ENCODE results near the gene FGF19.

FGF19 gene

GRCh38 chr11:69703768-69704507 is at the start of gene FGF19:
FGF19 (minus strand) TSS chr11:69704022; CDS start chr11:69703876, 146 bp downstream.
- Histone ChIP-seq H3K79me2 (ENCODE audit: insufficient read depth, low read length) (no peaks in the 10 kb centered on the region), H3K27me3 (ENCODE audit: insufficient read depth, low read length) (peaks cover 5% of the 10 kb centered on the region; the same call in 1 of the 2 replicates), H4K20me1 (ENCODE audit: insufficient read depth, low read length) (no peaks in the 10 kb centered on the region), H2AFZ (ENCODE audit: low read length) (no peak within 1 kb of the TSS), H3K4me1 (ENCODE audit: insufficient read depth, low read length, severe bottlenecking) (no peaks in the 10 kb centered on the region), H3K9me2 (ENCODE audit: low read depth, low read length) (no peaks in the 10 kb centered on the region), H3K36me3 (ENCODE audit: insufficient read depth, low read length) (no peaks in the 10 kb centered on the region), H3K9ac (ENCODE audit: low read length) (no peak within 1 kb of the TSS), H3K4me2 (ENCODE audit: low read length) (no peak within 1 kb of the TSS), H3K9me3 (ENCODE audit: low read length) (no peaks in the 10 kb centered on the region), H3F3A (ENCODE audit: insufficient read depth, low read length) (no peaks in the 10 kb centered on the region), H3K27ac (ENCODE audit: low read depth, low read length, poor library complexity, severe bottlenecking) (no peak within 1 kb of the TSS), H3K4me3 (ENCODE audit: low read depth, low read length, poor library complexity, severe bottlenecking) (no peak within 1 kb of the TSS)
- TF ChIP-seq EZH2 (IDR thresholded peaks at IDR 0.05; ENCODE audit: borderline replicate concordance, low read length) = no peak
- no peak for TF ChIP-seq CTCF (IDR thresholded peaks at IDR 0.05; ENCODE audit: low read length)

- Histone ChIP-seq H3K79me2 (ENCODE audit: insufficient read depth, low read length) (no peaks in the 10 kb centered on the region), H4K20me1 (ENCODE audit: insufficient read depth, low read length) (no peaks in the 10 kb centered on the region), H3K4me2 (ENCODE audit: low read length) (no peak overlapping the region), H3K9ac (ENCODE audit: low read length) (no peak overlapping the region), H2AFZ (ENCODE audit: low read length) (no peak overlapping the region), H3K27ac (ENCODE audit: low read depth, low read length, poor library complexity, severe bottlenecking) (no peak overlapping the region), H3K27me3 (ENCODE audit: insufficient read depth, low read length) (0 out of 2 replicates have a peak, but pooled peaks cover 3% of the 10 kb centered on the region), H3F3A (ENCODE audit: insufficient read depth, low read length) (no peaks in the 10 kb centered on the region), H3K36me3 (ENCODE audit: insufficient read depth, low read length) (no peaks in the 10 kb centered on the region), H3K4me3 (ENCODE audit: low read depth, low read length, poor library complexity, severe bottlenecking) (no peak overlapping the region), H3K9me2 (ENCODE audit: low read depth, low read length) (no peaks in the 10 kb centered on the region), H3K4me1 (ENCODE audit: insufficient read depth, low read length, severe bottlenecking) (no peaks in the 10 kb centered on the region), H3K9me3 (ENCODE audit: low read length) (no peaks in the 10 kb centered on the region)
- no peak for TF ChIP-seq CTCF (IDR thresholded peaks at IDR 0.05; ENCODE audit: low read length)
- no peak for TF ChIP-seq EZH2 (IDR thresholded peaks at IDR 0.05; ENCODE audit: borderline replicate concordance, low read length)
Observed at GRCh38 chr11:69752890-69753289, 49.1 kb upstream of the FGF19 start.

GRCh38 chr11:69750875-69751597 is 47.2 kb upstream of the FGF19 start:
- no peak for TF ChIP-seq CTCF (IDR thresholded peaks at IDR 0.05; ENCODE audit: low read length)
- TF ChIP-seq EZH2 (IDR thresholded peaks at IDR 0.05; ENCODE audit: borderline replicate concordance, low read length) = no peak
- Histone ChIP-seq H3K4me2 (ENCODE audit: low read length) (no peak overlapping the region), H3K27me3 (ENCODE audit: insufficient read depth, low read length) (0 out of 2 replicates have a peak, but pooled peaks cover 3% of the 10 kb centered on the region), H3K9me3 (ENCODE audit: low read length) (no peaks in the 10 kb centered on the region), H3K4me1 (ENCODE audit: insufficient read depth, low read length, severe bottlenecking) (no peaks in the 10 kb centered on the region), H3K79me2 (ENCODE audit: insufficient read depth, low read length) (no peaks in the 10 kb centered on the region), H2AFZ (ENCODE audit: low read length) (no peak overlapping the region), H3K4me3 (ENCODE audit: low read depth, low read length, poor library complexity, severe bottlenecking) (no peak overlapping the region), H3K27ac (ENCODE audit: low read depth, low read length, poor library complexity, severe bottlenecking) (no peak overlapping the region), H3K9me2 (ENCODE audit: low read depth, low read length) (no peaks in the 10 kb centered on the region), H3K36me3 (ENCODE audit: insufficient read depth, low read length) (no peaks in the 10 kb centered on the region), H3F3A (ENCODE audit: insufficient read depth, low read length) (no peaks in the 10 kb centered on the region), H4K20me1 (ENCODE audit: insufficient read depth, low read length) (no peaks in the 10 kb centered on the region), H3K9ac (ENCODE audit: low read length) (no peak overlapping the region)
